Kidney epithelial cell (primary cell): ENCODE results near the gene CFL1. TPM values are rescaled to one million over a fixed set of nuclear protein-coding genes. Genes with fewer than 3 reads are reported as not detected.

Experiments
- DNase-seq: peaks from one replicate; pipeline ENCODE4 v3.0.0-alpha.2; 2010; ENCODE audit warnings: low read depth
- H3K27me3 ChIP-seq: 2 replicates; pipeline ENCODE4 v1.6.0; 2011; ENCODE audit warnings: low read length; ENCODE audit not compliant: control insufficient read depth, insufficient read depth
- H3K36me3 ChIP-seq: 2 replicates; pipeline ENCODE4 v1.5.1; 2011; ENCODE audit warnings: low read length; ENCODE audit not compliant: control insufficient read depth, insufficient read depth
- H3K4me3 ChIP-seq: 2 replicates; pipeline ENCODE4 v1.5.1; 2011; ENCODE audit warnings: low read depth, mild to moderate bottlenecking, control low read depth, low read length
- CTCF ChIP-seq: IDR thresholded peaks from 2 replicates; pipeline ENCODE4 v1.5.1; 2011; ENCODE audit warnings: mild to moderate bottlenecking, moderate library complexity, low read length, control low read depth, inconsistent platforms; ENCODE audit not compliant: insufficient read depth, poor library complexity, severe bottlenecking
- total RNA-seq: library from RNA; depleted of rRNA; stranded (reverse); fragments of >200 nt; gene quantifications from 2 replicates; pipeline ENCODE4 v1.2.3, GENCODE V29; 2015

Gene CFL1
- total RNA-seq, 1 donor from 2014 or later: 1,640 TPM

DNA sequence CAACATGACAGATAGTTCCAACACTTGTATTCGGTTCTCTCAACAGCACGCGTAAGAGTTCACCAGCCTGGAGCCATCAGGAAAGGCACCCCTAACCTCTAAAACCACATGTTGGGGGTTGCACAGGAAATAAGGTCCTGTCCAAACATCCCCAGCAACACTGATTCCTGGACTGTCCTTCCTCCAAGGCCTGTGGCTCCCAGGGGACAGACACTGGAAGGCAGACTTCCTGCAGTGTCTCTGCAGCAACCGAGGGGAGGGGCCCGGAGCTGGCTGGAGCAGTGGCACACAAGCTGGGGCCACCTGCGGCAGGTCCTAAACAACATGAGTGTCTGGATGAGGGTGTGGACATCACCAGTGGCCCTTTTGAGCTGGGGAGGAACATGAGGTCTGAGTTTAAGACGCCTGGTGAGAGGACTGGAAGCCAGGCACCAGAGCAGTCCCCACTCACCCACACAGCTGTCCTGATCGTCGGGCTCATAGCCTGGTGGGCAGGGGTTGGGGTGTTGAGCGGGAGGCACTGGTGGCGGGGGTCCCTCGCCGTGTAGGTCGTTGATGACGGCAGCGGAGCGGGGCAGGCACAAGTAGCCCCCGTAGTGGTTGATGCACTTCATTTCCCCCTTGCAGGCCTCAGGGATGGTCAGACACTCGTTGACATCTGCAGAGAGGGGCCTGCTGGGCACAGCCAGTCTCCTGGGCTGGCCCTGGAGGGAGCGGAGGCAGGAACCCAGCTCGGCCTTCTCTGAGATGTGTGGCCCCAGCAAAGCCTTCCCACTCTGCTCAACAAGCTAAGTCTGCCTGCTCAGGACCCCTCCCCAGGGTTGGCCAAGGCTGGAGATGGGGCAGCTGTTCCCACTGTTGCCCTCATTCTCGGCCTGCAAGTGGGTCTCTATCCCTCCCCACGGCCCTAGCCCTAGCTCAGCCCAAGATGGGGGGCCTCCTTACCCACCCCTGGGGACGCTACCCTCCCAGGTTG lies 13.0 kb upstream of the CFL1 start:
- no peak for TF ChIP-seq CTCF
- H3K4me3 ChIP-seq: no peak overlapping the region
- no peak for DNase-seq
- H3K27me3 ChIP-seq: no peaks in the 10 kb centered on the region
- H3K36me3 ChIP-seq: peaks cover 5% of the 10 kb centered on the region

- no peak for TF ChIP-seq CTCF
- DNase-seq: no peak
- Histone ChIP-seq H3K4me3 (no peak overlapping the region), H3K27me3 (no peaks in the 10 kb centered on the region), H3K36me3 (peaks cover 6% of the 10 kb centered on the region)
Measured at GRCh38 chr11:65870307-65870658, 12.3 kb upstream of the CFL1 start.

DNA sequence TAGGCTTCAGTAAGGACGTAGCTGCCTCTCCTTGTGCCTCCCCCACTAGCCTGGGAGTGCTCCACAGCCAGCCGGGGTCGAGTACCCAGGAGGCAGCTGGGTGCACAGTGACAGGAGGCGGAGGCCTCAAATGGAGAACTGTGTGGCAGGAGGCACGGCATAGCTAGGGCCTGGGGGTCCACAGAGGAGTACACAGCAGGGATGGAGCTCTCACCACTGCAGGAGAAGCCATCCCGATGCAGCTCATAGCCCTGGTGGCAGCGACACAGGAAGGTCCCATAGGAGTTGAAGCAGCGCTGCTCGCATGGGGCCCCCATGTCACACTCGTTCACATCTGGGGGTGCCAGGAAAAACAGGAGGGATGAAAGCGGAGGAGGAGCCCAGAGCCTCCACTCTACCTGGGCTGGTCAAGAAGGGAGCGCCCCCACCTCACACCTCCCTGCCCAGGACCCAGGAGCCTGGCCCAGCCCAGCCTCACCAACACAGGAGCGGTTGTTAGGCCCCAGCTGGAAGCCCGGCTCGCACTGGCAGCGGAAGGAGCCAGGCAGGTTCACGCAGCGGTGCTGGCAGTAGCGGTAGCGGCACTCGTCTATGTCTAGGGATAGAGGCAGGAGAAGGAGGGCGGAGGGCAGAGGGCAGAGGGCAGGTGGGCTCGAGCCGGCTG lies 11.8 kb upstream of the CFL1 start:
- DNase-seq: no peak
- Histone ChIP-seq H3K4me3 (no peak overlapping the region), H3K27me3 (no peaks in the 10 kb centered on the region), H3K36me3 (peaks cover 6% of the 10 kb centered on the region)
- TF ChIP-seq CTCF: no peak

- no peak for DNase-seq
- H3K4me3 ChIP-seq: no peak overlapping the region
- TF ChIP-seq CTCF: no peak
- peaks cover 6% of the 10 kb centered on the region for H3K36me3 ChIP-seq
- H3K27me3 ChIP-seq: no peaks in the 10 kb centered on the region
Measured at GRCh38 chr11:65868907-65869306, 10.9 kb upstream of the CFL1 start.

- peaks cover 6% of the 10 kb centered on the region for H3K36me3 ChIP-seq
Measured at GRCh38 chr11:65868076-65868667, 10.2 kb upstream of the CFL1 start.

More at GRCh38 chr11:65868076-65868667, 10.2 kb upstream of the CFL1 start:
- no peak for DNase-seq
- Histone ChIP-seq H3K4me3 (no peak overlapping the region), H3K27me3 (no peaks in the 10 kb centered on the region)
- TF ChIP-seq CTCF: no peak
